Endothelial cell of umbilical vein (primary cell): ENCODE measurements around the gene CDC23. TPM values are rescaled to one million over a fixed set of nuclear protein-coding genes. Genes with fewer than 3 reads are reported as not detected.

Experiments used
- BruUV-seq: library from RNA; stranded (reverse); fragments of 400-500 nt; replicated peaks from 2 replicates; lab custom pipeline; 2021; lab: Mats Ljungman, UMichigan
- CTCF ChIA-PET: fragments of 300-600, 350-600 bp; sonication (Branson Sonifier 250); formaldehyde crosslinking; loops from one replicate; lab custom pipeline; 2021; ENCODE audit warnings: antibody characterized with exemption, inconsistent platforms; lab: Charles Lee
- POLR2A ChIA-PET: fragments of 300-600, 350-600 bp; sonication (Branson Sonifier 250); formaldehyde crosslinking; loops from one replicate; lab custom pipeline; 2021; ENCODE audit warnings: antibody characterized with exemption, inconsistent platforms; lab: Charles Lee
- DNase-seq: peaks from one replicate; pipeline ENCODE4 v3.0.0-alpha.2; 2011; ENCODE audit warnings: low read depth, low spot score
- FAIRE-seq: peaks from 2 replicates; lab custom pipeline; 2011; peaks lifted over from hg19 to GRCh38; lab: Jason Lieb, UNC
- H2AFZ ChIP-seq: 2 replicates; pipeline ENCODE4 v1.6.0; 2012; ENCODE audit warnings: low read depth, low read length, control low read depth, inconsistent platforms
- H3K27ac ChIP-seq: 2 replicates; pipeline ENCODE4 v1.5.1; 2011; ENCODE audit warnings: low read depth, mild to moderate bottlenecking, control low read depth, low read length, moderate library complexity; ENCODE audit not compliant: insufficient read depth
- H3K27me3 ChIP-seq, 2 experiments: 2 replicates each; pipeline versions ENCODE4 v1.6.0 to v1.6.1; 2011; ENCODE audit warnings: low read length in 2 of 2, mixed read lengths in 1 of 2; ENCODE audit not compliant: control insufficient read depth in 2 of 2, insufficient read depth in 2 of 2
- H3K36me3 ChIP-seq, 2 experiments: 2 replicates in 1 of 2; 3 replicates in 1 of 2; pipeline ENCODE4 v1.5.1; 2011; ENCODE audit warnings: low read length in 2 of 2, mild to moderate bottlenecking in 1 of 2, moderate library complexity in 1 of 2; ENCODE audit not compliant: control insufficient read depth in 2 of 2, insufficient read depth in 2 of 2; ENCODE audit errors: extremely low read depth in 1 of 2
- H3K4me1 ChIP-seq: 3 replicates; pipeline ENCODE4 v1.5.1; 2011; ENCODE audit warnings: mild to moderate bottlenecking, low read length; ENCODE audit not compliant: control insufficient read depth, insufficient read depth; ENCODE audit errors: extremely low read depth
- H3K4me2 ChIP-seq: 2 replicates; pipeline ENCODE4 v1.6.1; 2011; ENCODE audit warnings: low read length, control low read depth, mixed read lengths; ENCODE audit not compliant: insufficient read depth
- H3K4me3 ChIP-seq, 3 experiments: fragments of 200-600 bp in 1 of 3; sonication (generic), shearing (Covaris generic) in 1 of 3; replicated peaks in 1 of 3; 2 replicates each; pipeline ENCODE4 v1.5.1; 2011 to 2016; ENCODE audit warnings: control low read depth in 3 of 3, low read length in 3 of 3, mild to moderate bottlenecking in 2 of 3, inconsistent platforms in 1 of 3, low read depth in 1 of 3, moderate library complexity in 1 of 3; ENCODE audit not compliant: insufficient read depth in 1 of 3
- H3K79me2 ChIP-seq: 2 replicates; pipeline ENCODE4 v1.6.0; 2012; ENCODE audit warnings: low read length, inconsistent platforms; ENCODE audit not compliant: control insufficient read depth, insufficient read depth
- H3K9ac ChIP-seq: replicated peaks from 2 replicates; pipeline ENCODE3; 2011; ENCODE audit warnings: low read length, control low read depth; ENCODE audit not compliant: insufficient read depth; ENCODE audit errors: extremely low read depth
- H3K9me1 ChIP-seq: replicated peaks from 3 replicates; pipeline ENCODE4 v1.6.0; 2011; ENCODE audit warnings: mild to moderate bottlenecking, low read length; ENCODE audit not compliant: control insufficient read depth, insufficient read depth; ENCODE audit errors: extremely low read depth
- H3K9me3 ChIP-seq: replicated peaks from 2 replicates; pipeline ENCODE4 v1.5.1; 2012; ENCODE audit warnings: low read length, inconsistent platforms; ENCODE audit not compliant: control insufficient read depth, insufficient read depth
- H4K20me1 ChIP-seq: replicated peaks from 2 replicates; pipeline ENCODE3; 2011; ENCODE audit warnings: mild to moderate bottlenecking, low read length; ENCODE audit not compliant: control insufficient read depth, insufficient read depth; ENCODE audit errors: extremely low read depth
- CTCF ChIP-seq, 2 donors: IDR thresholded peaks; 1 replicate in 1 of 2; 2 replicates in 1 of 2; pipeline ENCODE4 v1.5.1; 2011; ENCODE audit warnings: low read length in 2 of 2, mild to moderate bottlenecking in 2 of 2, moderate library complexity in 2 of 2, control low read depth in 1 of 2, inconsistent platforms in 1 of 2, low read depth in 1 of 2; ENCODE audit not compliant: insufficient read depth in 1 of 2; ENCODE audit errors: extremely low read depth in 1 of 2
- EZH2 ChIP-seq: IDR thresholded peaks from 2 replicates; pipeline ENCODE4 v1.6.1; 2012; ENCODE audit warnings: borderline replicate concordance, low read depth, mild to moderate bottlenecking, moderate library complexity, low read length, inconsistent platforms; ENCODE audit not compliant: severe bottlenecking
- FOS ChIP-seq: IDR thresholded peaks from 2 replicates; pipeline ENCODE4 v1.6.1; 2011; ENCODE audit warnings: mild to moderate bottlenecking, low read length, moderate library complexity, borderline replicate concordance; ENCODE audit not compliant: insufficient read depth
- GATA2 ChIP-seq: IDR thresholded peaks from 2 replicates; pipeline ENCODE4 v1.7.0; 2011; ENCODE audit warnings: low read depth, mild to moderate bottlenecking, moderate library complexity, mixed read lengths, low read length; ENCODE audit not compliant: insufficient read length, insufficient read depth
- JUN ChIP-seq: IDR thresholded peaks from 2 replicates; pipeline ENCODE4 v1.6.1; 2011; ENCODE audit warnings: borderline replicate concordance, low read depth; ENCODE audit not compliant: insufficient read length, insufficient read depth
- MAX ChIP-seq: IDR thresholded peaks from 2 replicates; pipeline ENCODE4 v1.6.1; 2011; ENCODE audit not compliant: insufficient read depth, insufficient read length
- MYC ChIP-seq: IDR thresholded peaks from one replicate; pipeline ENCODE4 v1.6.1; 2011; ENCODE audit warnings: mild to moderate bottlenecking, low read depth, low read length
- POLR2A ChIP-seq: IDR thresholded peaks from 2 replicates; pipeline ENCODE4 v1.6.1; 2012; ENCODE audit warnings: low read depth, mild to moderate bottlenecking, control low read depth, low read length
- POLR2AphosphoS5 ChIP-seq: IDR thresholded peaks from 2 replicates; pipeline ENCODE4 v1.6.1; 2012; ENCODE audit warnings: low read depth, mild to moderate bottlenecking, control low read depth, low read length, moderate library complexity; ENCODE audit not compliant: insufficient read depth
- dilution Hi-C: fragments of 300-500 bp; cut with MboI; formaldehyde crosslinking; loops from one replicate; pipeline ENCODE4 v1.15.0; 2019; ENCODE audit warnings: low sequenced_read_pairs; ENCODE audit not compliant: extremely low pct_ligation_motif_present
- intact Hi-C: fragments of 100-400 bp; cut with micrococcal nuclease; formaldehyde crosslinking; loops from one replicate; pipeline ENCODE4 v1.10.0; 2022
- polyA plus RNA-seq, 4 experiments: library from polyadenylated mRNA; depleted of rRNA in 3 of 4; stranded (reverse) in 3 of 4; unstranded in 1 of 4; fragments of >200 nt; gene quantifications; 2 replicates each; pipeline versions ENCODE4 v1.2.1 to v1.2.3, GENCODE V29; 2011 to 2012; ENCODE audit warnings: missing spikeins in 1 of 4
- total RNA-seq: library from RNA; stranded (reverse); gene quantifications from 2 replicates; pipeline ENCODE4 v1.2.3, GENCODE V29; 2021

Gene CDC23
- total and polyA plus RNA-seq, 2 donors (not counting 3 experiments of a cell fraction or from before 2014, with no cell fraction given): 28.5 to 41.2 TPM

- intact Hi-C loops: no loop called here
These were observed 44.0 kb downstream of the CDC23 start for GRCh38 chr5:138169124-138169523.

GRCh38 chr5:138163721-138164120, 49.4 kb downstream of the CDC23 start:
- dilution Hi-C loops: no loop called here
- Histone ChIP-seq H3K9me3 (no peaks in the 10 kb centered on the region), H3K27ac (no peak overlapping the region), H3K36me3 (peaks cover 48 to 76% of the 10 kb centered on the region in 2 experiments), H3K4me3 (no peak overlapping the region), H3K4me1 (no peaks in the 10 kb centered on the region), H3K4me2 (no peak overlapping the region), H4K20me1 (no peaks in the 10 kb centered on the region), H3K9ac (no peak overlapping the region), H2AFZ (no peak overlapping the region), H3K9me1 (no peaks in the 10 kb centered on the region), H3K27me3 (no peaks in the 10 kb centered on the region), H3K79me2 (no peaks in the 10 kb centered on the region)
- intact Hi-C loops: no loop called here
- FAIRE-seq (no peak), DNase-seq (no peak)
- no peak for TF ChIP-seq EZH2
- no peak for TF ChIP-seq GATA2
- no peak for TF ChIP-seq JUN
- TF ChIP-seq CTCF (IDR thresholded peaks at IDR 0.05; ENCODE audit: extremely low read depth in 1 of 2, insufficient read depth in 1 of 2, low read depth in 1 of 2, low read length in 2 of 2): no peak
- TF ChIP-seq MAX: no peak
- no peak for TF ChIP-seq FOS
- no peak for TF ChIP-seq MYC
- no peak for TF ChIP-seq POLR2AphosphoS5
- no peak for TF ChIP-seq POLR2A
- no TSS peak for BruUV-seq
- CTCF ChIA-PET: no interaction called here
- POLR2A ChIA-PET: no interaction called here

More at GRCh38 chr5:138169124-138169523, 44.0 kb downstream of the CDC23 start:
- FAIRE-seq (no peak), DNase-seq (no peak)
- Histone ChIP-seq H4K20me1 (no peaks in the 10 kb centered on the region), H3K27me3 (no peaks in the 10 kb centered on the region), H2AFZ (no peak overlapping the region), H3K9me3 (no peaks in the 10 kb centered on the region), H3K9ac (no peak overlapping the region), H3K4me2 (no peak overlapping the region), H3K27ac (no peak overlapping the region), H3K4me1 (no peaks in the 10 kb centered on the region), H3K4me3 (no peak overlapping the region), H3K36me3 (peaks cover 32 to 51% of the 10 kb centered on the region in 2 experiments), H3K9me1 (no peaks in the 10 kb centered on the region), H3K79me2 (peaks cover 3% of the 10 kb centered on the region)
- BruUV-seq: no TSS peak
- dilution Hi-C loops: no loop called here
- TF ChIP-seq EZH2 (no peak), POLR2AphosphoS5 (no peak), MAX (no peak), JUN (no peak), GATA2 (no peak), MYC (no peak)
- POLR2A ChIA-PET: no interaction called here
- CTCF ChIA-PET: no interaction called here
